Measurements from ENCODE around the gene TUT7.

Gene TUT7

GRCh38 chr9:86250123-86250522, 104.1 kb downstream of the TUT7 start:
- no peak for TF ChIP-seq CTCF (IDR thresholded peaks at IDR 0.05; ENCODE audit: insufficient read depth, low read length, poor library complexity, severe bottlenecking)
- no peak for DNase-seq (ENCODE audit: extremely low read depth, insufficient read length)
- Histone ChIP-seq H3K36me3 (ENCODE audit: control insufficient read depth, insufficient read depth, low read length) (no peaks in the 10 kb centered on the region), H3K27me3 (replicated peaks; ENCODE audit: control insufficient read depth, insufficient read depth, low read length) (no peaks in the 10 kb centered on the region), H3K4me3 (replicated peaks; ENCODE audit: low read depth, low read length) (no peak overlapping the region)

GRCh38 chr9:86248746-86249145, 105.5 kb downstream of the TUT7 start:
- Histone ChIP-seq H3K36me3 (ENCODE audit: control insufficient read depth, insufficient read depth, low read length) (no peaks in the 10 kb centered on the region), H3K27me3 (replicated peaks; ENCODE audit: control insufficient read depth, insufficient read depth, low read length) (no peaks in the 10 kb centered on the region), H3K4me3 (replicated peaks; ENCODE audit: low read depth, low read length) (no peak overlapping the region)
- no peak for TF ChIP-seq CTCF (IDR thresholded peaks at IDR 0.05; ENCODE audit: insufficient read depth, low read length, poor library complexity, severe bottlenecking)
- no peak for DNase-seq (ENCODE audit: extremely low read depth, insufficient read length)

GRCh38 chr9:86246752-86247161, 107.5 kb downstream of the TUT7 start:
- DNase-seq (ENCODE audit: extremely low read depth, insufficient read length): peak; percentile 35
- Histone ChIP-seq H3K36me3 (ENCODE audit: control insufficient read depth, insufficient read depth, low read length) (no peaks in the 10 kb centered on the region), H3K4me3 (replicated peaks; ENCODE audit: low read depth, low read length) (no peak overlapping the region), H3K27me3 (replicated peaks; ENCODE audit: control insufficient read depth, insufficient read depth, low read length) (no peaks in the 10 kb centered on the region)
- TF ChIP-seq CTCF (IDR thresholded peaks at IDR 0.05; ENCODE audit: insufficient read depth, low read length, poor library complexity, severe bottlenecking): peak; percentile 35

GRCh38 chr9:86242071-86242470, 112.1 kb downstream of the TUT7 start:
- TF ChIP-seq CTCF (IDR thresholded peaks at IDR 0.05; ENCODE audit: insufficient read depth, low read length, poor library complexity, severe bottlenecking): no peak
- H3K4me3 ChIP-seq (replicated peaks; ENCODE audit: low read depth, low read length): no peak overlapping the region
- H3K36me3 ChIP-seq (ENCODE audit: control insufficient read depth, insufficient read depth, low read length): no peaks in the 10 kb centered on the region
- H3K27me3 ChIP-seq (replicated peaks; ENCODE audit: control insufficient read depth, insufficient read depth, low read length): no peaks in the 10 kb centered on the region
- no peak for DNase-seq (ENCODE audit: extremely low read depth, insufficient read length)

- peak; percentile 30 for DNase-seq (ENCODE audit: extremely low read depth, insufficient read length)
- H3K36me3 ChIP-seq (ENCODE audit: control insufficient read depth, insufficient read depth, low read length): no peaks in the 10 kb centered on the region
- no peak for TF ChIP-seq CTCF (IDR thresholded peaks at IDR 0.05; ENCODE audit: insufficient read depth, low read length, poor library complexity, severe bottlenecking)
- H3K27me3 ChIP-seq (replicated peaks; ENCODE audit: control insufficient read depth, insufficient read depth, low read length): no peaks in the 10 kb centered on the region
- no peak overlapping the region for H3K4me3 ChIP-seq (replicated peaks; ENCODE audit: low read depth, low read length)
These were observed 113.0 kb downstream of the TUT7 start for GRCh38 chr9:86241216-86241615.
